ENCODE measurements around the gene SKI.

The SKI gene

DNA sequence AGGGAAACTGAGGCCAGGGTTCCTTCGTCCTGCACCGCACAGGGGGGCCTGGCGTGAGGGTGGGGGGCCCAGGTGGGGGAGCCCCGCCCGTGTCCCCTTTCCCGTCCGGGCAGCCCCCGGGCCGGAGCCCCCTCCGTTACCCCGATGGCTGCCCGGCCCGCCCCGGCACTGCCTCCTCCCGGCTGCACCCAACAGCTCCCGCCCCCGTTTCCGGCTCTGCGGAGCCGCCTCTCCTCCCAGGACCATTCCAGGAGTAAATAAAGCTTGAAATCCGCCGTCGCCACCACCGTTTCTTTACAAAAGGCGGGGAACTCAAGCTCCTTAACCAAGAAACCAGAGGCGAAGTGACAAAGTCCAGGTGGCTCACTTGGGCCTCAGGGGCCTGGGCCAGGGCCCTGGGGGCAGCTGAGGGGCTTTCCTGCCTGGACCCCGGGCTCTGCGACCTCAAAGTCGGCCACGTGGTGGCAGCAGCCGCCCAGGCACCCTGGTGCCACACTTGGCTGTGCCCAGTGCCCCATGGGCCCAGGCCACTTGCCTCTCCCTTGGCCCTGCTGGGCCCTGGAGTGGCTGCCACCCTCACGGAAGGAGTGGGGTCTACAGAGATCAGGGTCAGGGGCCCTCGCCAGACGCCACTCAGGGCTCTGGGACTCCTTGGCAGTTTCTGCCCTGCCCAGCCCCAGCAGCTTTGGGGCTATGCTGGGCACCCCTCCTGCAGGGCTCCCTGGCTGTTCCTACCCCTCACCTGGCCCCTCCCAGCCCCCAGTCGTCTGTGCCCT, 33.0 kb upstream of the SKI start:
- DNase-seq = peak; percentile 69 to 84

DNA sequence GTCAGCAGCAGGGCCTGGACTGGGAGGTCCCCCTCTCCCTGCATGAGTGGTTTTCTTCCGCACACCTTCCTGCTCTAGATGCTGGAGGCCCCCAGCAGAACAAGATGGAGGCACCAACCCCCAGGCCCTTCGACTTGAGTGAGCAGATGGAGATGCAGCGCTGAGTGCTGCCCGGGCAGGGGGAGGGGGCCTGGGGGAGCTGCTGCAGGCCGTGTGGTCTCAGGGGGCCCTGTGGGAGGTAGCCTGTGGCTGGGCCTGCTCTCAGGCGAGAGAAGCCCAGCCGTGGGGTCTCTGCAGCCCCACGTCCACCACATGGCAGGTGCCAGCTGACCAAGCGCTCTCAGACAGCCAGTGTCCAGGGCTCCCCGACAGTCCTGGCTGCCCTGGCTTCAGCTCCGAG, 32.3 kb upstream of the SKI start:
- no peak for DNase-seq

DNA sequence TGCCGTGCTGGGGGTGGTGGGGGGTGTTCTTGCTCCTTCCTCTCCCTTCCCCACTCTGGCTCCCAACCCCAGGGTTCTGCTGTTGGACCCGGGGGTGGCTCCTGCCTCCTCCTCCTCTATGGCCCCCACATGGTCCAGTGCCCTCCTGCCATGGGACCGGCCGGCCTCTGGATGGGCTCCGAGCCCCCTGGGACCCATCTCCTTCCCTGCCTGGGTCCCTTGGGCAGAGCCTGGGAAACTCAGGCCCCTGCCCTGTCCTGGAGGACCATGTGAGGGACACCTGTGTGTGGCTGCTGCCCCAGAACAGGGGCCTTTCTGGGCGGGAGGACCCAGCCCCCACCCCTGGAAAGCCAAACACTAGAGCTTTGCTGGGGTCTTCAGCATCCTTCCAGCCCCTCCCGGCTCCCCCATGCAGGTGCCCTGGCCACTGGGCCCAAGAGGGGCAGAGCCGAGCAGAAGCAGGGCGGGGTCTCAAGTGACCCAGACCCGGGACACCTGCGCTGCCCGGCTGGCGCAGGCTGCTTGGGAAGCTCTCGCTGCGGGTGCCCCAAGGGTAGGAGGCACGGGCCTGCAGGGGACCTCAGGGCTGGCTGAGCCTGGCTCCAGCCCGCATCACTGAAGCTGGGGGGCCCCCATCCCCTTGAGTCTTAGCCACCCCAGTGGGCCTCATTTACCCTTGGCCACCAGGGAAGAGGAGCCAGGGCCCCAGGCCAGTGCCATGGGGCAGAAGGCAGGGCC, 31.0 kb upstream of the SKI start:
- no peak for DNase-seq

DNA sequence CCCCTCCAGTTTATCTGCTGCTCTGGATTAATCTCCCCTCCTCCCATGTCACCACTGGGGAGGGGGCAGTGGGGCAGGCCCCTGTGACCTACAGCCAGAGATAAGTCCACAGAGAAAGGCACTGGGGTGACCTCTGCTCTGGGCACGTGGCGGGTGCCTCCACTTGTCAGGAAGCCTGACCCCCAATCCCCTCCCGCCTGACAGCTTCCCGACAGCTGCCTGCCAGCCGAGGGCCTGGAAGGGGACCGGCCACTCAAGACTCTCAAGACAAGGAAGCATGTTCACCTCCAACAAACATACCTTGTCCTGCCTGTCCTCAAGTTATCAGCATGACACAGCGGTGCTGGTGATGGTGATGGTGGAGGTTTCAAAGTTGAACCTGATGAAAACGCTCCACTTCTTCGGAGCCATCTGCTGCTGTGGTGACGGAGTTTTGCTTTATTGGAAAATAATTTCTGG, 30.4 kb upstream of the SKI start:
- DNase-seq = no peak

DNA sequence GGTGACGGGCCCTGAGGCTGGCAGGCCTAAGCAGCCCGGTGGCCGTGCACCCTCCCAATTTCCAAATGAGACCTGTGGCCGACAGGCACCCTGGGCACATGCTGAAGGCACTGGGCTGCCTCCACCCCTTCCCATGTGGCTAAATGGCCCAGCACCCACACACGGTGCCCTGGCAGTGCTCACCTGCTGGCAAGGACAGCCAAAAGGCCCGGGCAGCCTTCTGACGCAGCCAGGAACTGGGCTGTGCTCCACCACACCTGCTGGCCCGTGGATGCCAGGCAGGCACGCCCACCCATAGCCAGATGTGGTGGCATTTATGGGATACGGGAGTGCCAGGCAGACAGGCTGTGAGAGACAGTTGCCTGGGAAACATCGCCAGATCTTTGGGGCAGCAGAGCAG, 29.5 kb upstream of the SKI start:
- no peak for DNase-seq

DNA sequence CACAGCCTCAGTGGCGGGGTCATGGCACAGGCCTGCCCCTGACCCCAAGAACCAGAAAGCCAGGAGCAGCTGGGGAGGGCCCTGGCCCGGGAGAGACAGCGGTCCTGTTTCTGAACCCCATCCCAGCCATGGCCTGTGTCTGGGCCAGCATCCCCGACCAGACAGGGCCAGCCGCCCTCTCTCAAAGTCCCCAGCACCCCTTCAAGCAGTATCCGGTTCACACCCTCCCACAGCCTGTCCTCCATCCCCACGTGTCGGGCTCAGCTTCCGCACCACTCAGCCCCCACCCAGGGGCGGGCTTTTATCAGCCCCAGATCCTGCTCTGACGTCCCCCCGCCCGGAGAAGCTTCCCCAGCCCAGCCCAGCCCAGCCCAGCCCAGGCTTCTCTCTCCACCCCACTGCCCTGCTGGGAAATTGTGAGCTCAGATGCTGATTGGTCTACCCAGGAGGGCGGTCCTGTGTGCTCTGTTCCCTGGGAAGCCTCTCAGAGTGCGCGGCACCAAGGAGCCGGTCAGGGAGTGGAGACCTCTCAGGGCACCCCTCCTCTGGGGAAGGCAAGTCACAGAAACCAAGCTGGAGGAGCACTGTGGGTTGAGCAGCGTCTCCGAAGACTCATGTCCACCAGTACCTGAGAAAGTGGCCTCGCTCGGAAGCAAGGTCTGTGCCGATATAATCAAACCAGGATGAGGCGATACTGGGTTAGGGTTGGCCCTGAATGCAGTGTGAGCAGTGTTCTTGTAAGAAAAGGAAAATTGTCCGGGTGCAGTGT, 28.9 kb upstream of the SKI start:
- peak; percentile 82 to 85 for DNase-seq

DNA sequence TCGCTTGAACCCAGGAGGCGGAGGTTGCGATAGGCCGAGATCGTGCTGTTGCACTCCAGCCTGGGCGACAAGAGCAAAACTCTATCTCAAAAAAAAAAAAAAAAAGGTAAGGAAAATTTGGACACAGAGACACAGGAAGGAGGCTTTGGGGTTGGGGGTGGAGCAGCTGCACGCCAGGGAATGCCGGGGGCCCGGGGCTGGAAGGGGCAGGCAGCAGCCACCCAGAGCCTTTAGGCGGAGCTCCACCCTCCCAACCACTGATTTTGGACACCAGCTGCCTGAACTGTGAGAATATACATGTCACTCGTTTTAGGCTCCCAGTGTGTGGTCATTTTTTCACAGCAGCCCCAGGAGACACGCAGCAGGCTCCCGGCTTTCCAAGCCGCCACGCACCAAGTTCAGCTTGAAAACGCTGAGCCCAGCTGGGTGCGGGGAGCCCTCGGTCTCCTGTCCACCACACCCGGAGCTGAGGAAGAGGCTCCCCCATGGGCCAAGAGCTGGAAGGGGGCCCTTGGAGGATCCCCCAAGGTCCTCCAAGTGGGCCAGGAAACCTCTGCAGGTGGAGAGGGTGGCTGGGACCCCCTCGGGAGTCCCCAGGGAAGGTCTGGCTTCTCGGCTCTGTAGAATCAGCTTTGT, 27.7 kb upstream of the SKI start:
- DNase-seq = no peak

DNA sequence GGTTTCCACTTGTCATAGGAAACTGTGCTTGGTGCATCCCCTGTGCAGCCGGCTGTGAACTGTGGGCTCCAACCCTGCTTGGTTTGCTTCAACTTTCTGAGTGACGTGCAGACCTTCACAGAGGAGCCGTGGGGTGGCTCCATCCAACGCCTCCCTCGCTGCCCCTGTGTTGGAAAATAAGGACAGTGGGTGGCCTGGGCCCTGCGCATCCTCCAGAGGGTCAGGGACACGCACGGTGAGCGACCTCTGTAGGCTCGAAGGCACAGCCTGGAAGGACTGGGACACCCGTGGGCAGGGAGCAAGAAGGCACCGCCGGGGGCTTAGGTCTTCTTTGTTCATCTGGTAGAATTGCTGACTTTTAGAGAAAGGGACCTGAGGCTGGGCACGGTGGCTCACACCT, 27.1 kb upstream of the SKI start:
- DNase-seq = no peak

DNA sequence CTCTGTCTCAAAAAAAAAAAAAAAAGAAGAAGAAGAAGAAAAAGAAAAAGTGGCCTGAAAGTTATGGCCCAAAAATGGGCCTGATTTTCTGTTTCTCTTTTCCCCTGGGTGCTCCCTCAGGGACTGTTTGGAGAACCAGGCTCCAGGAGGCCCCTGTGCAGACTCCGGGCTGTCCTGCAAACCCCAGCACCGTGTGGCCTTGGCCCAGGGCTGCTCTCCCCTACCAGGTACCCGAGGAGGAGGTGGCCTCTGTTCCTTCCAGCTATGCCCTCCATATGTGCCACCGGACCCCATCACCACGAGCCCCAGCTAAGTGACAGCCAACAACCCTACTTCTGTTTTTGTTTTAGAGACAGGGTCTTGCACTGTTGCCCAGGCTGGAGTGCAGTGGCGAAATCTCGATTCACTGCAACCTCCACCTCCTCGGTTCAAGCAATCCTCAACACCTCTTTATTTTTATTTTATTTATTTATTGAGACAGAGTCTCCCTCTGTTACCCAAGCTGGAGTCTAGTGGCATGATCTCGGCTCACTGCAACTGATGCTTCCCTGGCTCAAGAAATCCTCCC, 26.0 kb upstream of the SKI start:
- no peak for DNase-seq

DNA sequence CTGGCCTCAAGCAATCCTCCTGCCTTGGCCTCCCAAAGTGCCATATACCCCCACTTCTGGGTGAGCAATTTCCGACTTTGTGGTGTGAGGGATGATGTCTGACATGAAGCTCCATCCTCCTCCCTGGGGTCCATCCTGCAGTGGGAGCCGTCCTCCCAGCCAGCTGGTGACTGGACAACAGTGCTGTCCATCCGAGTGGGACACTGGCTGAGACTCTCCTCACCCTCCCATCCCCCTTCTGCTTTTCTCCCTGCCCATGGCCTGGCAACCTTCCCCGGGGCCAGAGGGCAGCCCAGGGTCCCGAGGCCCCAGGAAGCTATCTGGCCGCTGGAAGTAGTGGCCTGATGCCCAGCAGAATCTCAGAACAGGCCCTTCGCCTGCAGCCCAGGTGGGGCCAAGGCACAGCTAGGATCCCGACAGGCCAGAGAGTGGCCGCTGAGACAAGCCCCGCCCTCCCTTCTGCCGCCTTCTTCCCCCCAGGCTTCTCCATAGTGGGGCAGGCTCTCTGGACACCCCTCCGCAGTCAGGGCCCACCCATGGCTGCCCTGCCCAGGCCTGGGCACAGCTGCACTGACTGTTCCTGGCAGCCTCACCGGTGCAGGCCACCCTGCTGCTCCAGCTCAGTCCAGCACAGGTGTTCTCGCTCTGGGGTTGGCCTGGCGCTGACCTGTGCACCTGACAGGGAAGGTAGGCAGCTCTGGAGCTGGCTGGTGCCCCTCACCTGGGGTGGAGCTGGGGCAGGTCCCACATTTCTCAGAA, 25.1 kb upstream of the SKI start:
- no peak for DNase-seq

DNA sequence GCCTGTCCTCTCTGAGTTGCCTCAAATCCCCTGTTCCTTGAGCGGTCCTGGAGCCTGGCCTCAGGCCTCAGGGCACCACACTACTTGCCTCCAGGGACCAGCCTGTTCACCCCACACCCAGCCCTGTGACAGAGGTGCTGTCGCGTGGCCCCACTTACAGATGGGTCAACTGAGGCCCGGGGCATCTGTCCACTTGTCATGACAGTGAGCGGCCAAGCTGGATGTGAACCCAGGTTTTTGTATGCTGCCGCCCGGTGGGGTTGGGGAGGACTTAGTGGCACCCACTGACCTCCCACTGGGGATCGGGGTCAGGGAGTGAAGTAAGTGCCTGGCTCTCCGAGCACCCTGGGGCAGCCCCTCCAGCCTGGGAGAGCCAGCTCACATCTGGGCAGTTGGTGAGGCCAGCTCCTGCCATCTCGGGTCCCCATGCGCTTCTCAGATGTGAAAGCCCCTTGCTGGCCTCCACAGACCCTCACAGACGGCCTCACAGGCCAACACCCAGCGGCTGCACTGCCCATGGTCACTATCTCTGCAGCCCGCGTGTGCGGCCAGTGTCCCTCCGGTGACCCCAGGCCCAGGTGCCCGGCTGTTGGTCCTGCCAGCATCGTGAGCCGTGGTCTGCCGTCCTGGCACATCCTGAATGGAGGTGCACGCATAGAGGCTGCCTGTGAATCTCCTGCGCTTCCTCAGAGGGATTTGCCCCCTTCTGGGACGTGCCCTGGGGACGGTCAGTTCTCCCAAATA, 24.3 kb upstream of the SKI start:
- DNase-seq = no peak

DNA sequence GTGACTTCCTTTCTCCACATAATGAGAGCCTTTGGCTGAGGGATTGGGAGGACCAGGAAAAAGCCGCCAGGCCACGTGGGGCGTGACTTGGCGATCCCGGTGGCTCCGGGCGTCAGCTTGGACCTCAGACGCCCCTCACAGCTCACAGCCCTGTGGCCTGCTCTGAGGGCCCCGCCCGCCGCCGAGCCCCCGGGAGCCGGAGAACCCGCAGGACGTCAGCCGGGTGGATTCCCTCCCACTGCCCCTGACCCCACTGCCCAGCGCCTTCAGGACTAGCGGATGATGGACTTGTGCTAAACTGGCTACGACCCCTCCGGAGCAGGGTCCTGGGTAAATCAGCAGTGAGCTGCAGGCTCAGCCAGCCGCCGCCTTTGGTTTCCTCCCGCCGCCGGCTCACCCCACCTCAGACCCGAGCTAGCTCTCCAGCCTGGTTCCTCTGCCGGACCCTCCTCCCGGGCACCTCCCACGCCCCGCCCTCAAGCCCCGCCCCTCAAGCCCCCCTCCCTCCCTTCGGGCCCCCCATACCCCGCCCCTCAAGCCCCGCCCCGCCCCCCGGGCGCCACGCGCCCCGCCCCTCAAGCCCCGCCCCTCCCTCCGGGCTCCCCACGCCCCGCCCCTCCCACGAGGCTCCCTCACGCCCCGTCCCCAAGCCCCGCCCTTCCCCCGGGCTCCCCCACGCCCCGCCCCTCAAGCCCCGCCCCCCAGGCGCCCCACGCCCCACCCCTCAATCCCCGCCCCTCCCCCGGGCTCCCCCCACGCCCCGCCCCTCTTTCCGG, 23.5 kb upstream of the SKI start:
- peak; percentile 55 to 66 for DNase-seq

DNA sequence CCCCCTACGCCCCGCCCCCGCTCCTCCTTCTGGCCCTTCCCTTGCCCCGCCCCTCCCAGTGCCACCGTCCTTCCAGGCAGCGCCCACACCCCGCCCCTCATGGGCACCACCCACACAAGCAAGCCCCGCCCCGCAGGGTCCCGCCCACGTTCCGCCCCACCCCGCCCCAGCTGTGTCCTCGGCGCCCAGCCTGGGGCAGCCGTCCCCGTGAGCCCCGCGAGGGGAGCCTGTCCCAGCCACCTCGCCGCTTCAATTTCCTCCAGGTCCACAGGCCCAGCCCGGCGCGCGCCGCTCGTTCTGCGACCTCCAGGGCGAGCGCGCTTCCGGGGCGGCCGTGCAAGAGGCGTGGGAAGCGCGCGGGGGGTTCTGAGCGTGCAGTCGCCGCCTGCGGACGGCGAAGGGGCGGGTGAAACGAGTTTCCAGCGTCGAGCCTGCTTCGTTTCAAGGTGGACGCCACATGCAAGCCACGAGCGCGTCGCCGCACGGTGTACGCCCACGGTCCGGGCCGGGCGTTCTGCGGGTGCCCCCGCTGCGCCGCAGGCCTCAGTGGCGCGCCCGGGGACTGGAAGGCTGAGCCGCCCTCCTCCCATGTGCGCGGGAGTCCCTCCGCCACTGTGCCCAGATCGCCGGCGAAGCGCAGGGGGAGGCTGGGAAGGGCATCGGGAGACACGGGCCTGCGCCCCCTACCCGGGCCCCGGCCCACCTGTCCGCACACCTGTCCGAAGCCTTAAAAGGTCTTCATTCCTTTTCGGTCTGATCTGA, 22.7 kb upstream of the SKI start:
- DNase-seq = peak; percentile 55 to 70

DNA sequence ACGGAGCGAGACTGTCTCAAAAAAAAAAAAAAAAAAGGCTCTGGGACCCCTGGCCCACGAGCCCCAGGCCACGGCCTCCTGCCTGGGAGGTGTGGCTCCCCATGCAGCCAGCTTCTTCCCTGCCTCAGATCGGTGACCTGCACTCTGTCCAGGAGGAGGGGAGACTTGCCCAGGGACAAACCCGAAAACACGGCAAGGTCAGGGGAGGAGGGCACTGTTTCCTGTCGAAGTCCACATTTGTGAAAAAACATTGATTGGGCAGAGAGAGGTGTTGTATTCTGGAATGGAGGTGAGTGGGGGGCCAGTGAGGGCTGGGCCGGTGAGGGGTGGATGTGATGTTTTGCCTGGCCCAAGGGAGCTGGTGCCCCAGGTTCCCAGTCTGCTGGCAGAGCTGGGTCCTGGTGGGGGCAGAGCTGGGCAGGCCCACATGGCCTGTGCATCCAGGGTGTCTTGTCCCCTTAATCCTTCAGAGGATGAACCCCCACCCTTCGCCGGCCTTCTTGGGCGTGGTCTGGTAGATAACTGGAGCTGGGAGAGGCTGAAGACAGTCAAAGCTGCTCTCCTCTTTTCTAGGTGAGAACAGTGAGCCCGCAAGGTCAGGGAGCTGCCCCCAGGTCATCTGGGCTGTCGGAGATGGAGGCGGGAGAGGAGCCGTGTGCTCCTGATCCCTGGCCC, 21.2 kb upstream of the SKI start:
- DNase-seq = no peak

DNA sequence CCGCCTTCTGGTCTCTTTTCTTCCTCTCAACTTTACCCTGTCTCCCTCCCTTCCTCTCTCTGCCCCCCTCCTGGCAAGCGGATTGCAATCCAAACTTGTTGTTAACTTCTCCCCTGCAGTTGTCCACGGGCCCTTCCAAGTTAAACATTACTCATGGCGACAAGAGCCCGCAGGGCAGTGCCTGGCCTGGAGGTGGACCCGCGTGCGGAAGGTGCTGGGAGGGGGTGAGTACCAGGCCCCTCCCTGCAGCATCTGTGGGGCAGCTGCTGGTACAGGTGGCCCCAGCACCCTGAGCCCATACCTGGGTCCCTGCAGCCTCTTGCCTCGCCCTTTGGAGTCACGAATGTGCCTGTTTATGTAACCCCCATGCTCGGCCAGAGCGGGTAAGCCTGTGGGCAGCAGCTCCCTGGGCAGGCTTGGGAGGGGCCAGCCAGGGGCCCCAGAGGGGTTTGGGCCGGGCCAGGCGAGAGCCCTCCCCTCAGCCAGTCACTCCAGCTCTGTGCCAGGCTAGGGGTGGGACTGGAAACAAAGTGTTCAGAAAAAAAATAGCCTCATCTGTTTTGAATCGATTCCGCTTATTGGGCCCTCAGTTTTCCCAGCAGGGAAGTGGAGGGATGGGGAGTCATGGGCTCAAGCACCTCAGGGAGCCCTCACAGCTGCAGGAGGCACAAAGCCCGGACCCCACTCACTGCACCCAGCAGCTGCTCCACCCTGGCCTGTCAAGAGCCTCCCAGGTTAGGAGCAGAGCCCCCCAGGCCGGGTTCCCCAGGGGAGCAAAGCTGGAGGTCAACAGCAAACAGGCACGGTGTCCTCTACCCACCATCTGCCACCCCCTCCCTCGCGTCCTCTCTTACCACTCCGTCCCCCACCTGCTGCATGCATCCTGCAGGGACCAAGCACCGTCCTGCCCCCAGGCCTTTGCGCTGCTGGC, 19.5 kb upstream of the SKI start:
- DNase-seq = no peak

DNA sequence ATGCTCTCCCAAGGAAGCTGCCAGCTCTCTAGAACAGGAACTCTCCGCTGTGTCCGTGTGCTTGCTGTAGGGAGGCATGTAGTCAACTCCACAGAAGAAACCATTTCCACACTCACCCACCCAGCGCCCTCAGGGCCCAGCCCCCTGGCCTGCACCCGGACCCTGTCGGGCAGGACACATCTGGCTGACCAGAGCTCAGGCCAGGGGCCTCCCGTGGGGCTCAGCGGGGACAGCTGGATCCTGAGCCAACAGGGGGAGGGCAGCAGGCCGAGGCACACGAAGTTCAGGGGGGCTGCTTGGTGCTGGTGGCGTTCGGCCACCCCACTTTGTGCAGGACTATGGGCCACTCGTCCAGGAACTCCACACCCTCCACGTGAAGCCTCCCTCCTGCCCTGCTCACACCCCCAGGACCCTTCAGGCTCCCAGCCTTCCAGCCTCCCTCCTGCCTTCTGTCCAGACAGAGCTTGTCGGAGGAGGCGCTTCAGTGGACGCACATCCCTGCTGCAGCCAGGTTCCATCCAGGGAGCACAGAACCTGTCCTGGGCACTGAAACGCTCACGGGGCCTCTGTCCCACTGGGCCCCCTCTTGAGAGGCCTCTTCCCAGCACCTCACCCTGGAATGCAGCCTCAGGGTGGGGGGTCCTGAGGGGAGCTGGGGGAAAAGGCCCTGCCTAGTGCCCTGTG, 18.6 kb upstream of the SKI start:
- DNase-seq = no peak

DNA sequence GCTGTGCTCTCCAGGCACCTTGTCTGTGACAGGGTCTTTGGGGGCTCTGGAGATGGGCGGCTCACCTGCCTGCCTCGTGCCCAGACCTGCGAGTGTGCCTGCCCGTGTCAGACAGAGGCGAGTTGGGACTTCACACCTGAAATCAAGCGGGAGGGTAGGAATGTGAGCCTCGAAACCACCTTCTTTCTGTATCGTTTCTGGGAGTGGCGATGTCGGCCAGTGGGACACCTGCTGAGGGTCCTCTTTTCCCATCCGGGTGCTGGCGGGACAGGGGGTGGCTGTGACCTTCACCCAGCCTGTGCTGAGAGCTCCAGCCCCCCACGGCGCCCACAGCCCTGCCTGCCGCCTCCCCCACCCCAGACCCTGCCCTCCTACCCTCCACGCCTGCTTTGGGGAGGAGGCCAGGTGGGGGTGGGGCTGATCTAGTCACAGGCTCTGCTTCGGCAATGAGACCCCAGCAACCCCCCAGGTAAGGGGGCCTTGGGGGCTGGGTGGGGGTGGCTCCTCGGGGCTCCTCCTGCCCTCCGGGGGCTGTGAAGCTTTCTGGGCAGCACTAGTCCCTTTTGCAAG, 17.9 kb upstream of the SKI start:
- DNase-seq = no peak
